C4-2B (cell line): ENCODE results near the gene FGD6.

Experiments
- H3K27ac ChIP-seq: fragments of 450-650 bp; 2 replicates; pipeline ENCODE4 v1.5.1; 2017
- ZFX ChIP-seq: fragments of 450-650 bp; IDR thresholded peaks from 2 replicates; pipeline ENCODE4 v1.6.1; 2017
- TF ChIP-seq, protein P1 (sequence below): fragments of 450-650 bp; conservative IDR thresholded peaks from 2 replicates; pipeline ENCODE4 v1.5.1; 2017; ENCODE audit warnings: mild to moderate bottlenecking

Gene FGD6

DNA sequence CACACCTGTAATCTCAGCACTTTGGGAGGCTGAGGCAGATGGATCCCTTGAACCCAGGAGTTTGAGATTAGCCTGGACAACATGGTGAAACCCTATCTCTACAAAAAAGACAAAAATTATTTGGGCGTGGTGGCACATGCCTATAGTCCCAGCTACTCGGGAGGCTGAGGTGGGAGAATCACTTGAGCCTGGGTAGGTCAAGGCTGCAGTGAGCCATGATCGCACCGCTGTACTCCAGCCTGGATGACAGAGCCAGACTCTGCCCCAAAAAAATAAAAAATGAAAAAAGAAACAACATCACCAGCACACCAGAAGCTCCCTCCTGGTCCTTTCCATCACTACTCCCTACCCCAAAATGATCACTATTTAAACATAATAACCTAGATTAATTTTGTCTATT is 2.9 kb upstream of the FGD6 start:
- TF ChIP-seq, protein P1, sequence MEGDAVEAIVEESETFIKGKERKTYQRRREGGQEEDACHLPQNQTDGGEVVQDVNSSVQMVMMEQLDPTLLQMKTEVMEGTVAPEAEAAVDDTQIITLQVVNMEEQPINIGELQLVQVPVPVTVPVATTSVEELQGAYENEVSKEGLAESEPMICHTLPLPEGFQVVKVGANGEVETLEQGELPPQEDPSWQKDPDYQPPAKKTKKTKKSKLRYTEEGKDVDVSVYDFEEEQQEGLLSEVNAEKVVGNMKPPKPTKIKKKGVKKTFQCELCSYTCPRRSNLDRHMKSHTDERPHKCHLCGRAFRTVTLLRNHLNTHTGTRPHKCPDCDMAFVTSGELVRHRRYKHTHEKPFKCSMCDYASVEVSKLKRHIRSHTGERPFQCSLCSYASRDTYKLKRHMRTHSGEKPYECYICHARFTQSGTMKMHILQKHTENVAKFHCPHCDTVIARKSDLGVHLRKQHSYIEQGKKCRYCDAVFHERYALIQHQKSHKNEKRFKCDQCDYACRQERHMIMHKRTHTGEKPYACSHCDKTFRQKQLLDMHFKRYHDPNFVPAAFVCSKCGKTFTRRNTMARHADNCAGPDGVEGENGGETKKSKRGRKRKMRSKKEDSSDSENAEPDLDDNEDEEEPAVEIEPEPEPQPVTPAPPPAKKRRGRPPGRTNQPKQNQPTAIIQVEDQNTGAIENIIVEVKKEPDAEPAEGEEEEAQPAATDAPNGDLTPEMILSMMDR = no peak
- peak overlapping the region; percentile 24; the same call in 1 of the 2 replicates for H3K27ac ChIP-seq

DNA sequence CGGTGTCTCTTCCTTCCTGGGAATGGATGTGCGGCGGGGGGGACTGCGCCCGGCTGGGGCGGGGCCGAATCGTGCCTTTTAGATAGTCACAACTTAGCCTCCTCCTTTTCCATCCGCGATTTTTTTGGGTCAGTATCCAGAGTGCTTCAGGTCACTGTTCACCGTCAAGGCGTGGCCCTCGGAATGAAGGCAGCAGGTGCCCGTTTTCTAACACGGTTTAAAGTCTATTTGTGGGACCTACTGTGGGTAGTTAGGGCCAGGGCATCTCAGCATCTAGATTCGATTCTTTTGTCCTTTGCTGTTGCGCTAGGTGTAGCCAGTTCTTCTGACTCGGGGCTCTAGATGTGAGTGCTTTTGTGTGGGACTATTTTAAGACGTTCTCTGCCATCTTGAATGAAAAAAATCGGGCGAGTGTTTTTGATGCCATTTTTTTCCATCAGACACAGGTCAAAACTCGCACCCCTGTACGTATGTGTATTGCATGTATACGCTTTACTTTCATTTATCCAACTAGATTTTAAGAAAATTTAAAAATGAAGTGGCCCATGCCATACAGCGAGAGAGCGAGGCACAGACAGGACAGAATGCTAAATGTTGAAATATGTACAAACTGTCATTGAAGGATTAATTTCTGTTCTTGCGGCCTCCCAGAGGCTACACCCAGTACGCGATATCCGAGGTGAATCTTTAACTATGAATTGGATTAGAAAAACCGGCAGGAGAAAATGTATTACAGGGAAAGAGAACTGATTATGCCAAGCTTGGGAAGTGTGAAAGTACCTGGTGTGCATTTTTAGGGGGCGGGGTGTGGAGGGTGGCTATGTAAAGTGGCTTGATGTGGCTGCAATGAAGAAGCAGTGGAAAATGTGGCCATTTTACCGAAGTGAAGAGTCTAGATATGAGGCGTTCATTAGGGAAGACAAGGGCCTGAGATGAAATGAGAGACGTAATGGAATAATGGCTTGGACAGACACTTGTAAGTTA is 1.2 kb upstream of the FGD6 start:
- no peak for TF ChIP-seq ZFX
- TF ChIP-seq, protein P1 = no peak
- H3K27ac ChIP-seq = peak overlapping the region; percentile 87

DNA sequence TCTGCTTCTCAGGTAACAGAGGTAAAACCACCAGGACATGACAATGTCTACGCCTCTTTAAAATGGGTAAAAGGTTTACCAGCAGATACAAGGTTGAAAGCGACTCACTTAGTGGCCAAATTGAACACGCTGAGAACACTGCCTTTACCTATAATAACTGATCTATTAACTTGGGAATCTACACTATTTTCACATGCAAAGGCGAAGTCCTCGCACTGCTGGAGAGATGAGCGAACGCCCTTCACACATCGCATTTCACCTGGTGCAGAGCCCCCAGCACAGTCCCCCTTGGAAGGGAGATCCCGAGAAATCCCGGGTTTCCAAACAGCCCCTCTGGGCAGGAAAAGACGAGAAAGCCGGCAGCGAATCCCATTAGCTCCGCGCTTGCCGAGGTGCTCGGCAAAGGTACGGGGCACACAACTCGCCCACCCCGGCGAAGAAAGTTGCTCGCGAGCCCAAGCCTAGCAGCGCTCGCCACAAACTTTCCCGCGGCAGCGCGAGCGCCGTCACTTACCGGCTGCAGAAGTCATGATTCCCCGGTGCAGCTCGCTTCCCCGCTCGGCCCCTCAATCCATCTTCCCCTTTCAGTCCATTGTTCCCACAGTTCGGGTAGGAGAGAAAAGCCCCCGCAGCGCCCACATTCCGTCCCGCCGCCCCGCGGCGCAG is 423 bp downstream of the FGD6 start:
- peak overlapping the region; percentile 87 for H3K27ac ChIP-seq
- TF ChIP-seq ZFX = no peak
- TF ChIP-seq, protein P1 = no peak

DNA sequence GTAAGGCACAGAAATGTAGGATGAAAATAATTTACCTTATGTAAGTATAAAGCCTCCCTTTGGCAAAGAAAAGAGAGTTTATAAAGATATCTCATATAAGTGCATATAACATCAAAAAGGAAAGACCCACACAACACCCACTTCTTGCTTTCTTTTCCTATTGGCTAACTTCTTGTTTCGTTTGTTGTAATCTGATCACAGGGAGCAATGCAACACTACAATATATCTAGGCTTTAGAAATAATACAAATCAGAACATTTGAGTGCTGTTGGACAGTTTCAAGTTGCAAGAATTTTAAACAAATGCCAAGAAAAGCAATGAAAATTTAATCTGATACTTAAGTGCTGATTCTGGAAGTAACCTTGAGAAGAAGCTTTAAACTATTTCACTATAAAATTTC is 1.3 kb downstream of the FGD6 start:
- TF ChIP-seq, protein P1 = no peak
- no peak for TF ChIP-seq ZFX
- H3K27ac ChIP-seq = no peak overlapping the region

DNA sequence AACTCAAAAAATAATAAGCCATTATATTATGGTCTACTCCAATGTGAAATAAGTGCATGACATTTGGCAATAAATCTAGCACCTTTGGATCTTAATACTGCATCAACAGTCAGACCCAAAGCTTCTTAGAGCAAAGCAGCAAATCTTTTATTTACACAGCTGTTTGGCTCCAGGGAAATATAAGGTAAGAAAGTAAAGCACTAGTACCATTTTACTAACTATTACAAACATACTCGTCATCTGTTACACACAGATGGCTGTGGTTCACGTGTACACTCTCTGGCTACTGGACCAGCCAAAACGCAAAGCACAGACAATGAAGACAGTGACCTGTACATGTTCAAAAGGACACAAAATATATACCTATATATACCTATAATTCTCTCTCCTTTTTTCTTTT is 2.8 kb downstream of the FGD6 start:
- no peak overlapping the region for H3K27ac ChIP-seq
- no peak for TF ChIP-seq ZFX

DNA sequence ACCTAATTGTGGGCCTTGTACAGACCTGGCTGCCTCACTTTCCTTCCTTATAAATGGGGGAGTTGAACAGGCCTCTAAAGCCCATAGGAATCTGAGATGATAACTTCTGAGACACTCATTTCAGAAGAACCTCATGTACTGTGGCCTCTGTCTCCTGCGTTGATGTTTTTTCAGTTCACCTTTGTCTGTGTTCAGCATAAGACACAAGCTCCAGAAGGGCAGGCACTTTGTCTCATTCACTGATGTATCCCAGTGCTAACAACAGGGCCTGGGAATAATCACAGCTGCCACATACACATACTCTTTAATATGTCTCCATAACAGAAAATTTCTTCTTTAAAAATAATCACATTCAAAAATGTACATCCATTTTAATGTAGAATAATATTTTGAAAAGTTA is 3.3 kb downstream of the FGD6 start:
- no peak for TF ChIP-seq ZFX
- TF ChIP-seq, protein P1 = no peak
- no peak overlapping the region for H3K27ac ChIP-seq

DNA sequence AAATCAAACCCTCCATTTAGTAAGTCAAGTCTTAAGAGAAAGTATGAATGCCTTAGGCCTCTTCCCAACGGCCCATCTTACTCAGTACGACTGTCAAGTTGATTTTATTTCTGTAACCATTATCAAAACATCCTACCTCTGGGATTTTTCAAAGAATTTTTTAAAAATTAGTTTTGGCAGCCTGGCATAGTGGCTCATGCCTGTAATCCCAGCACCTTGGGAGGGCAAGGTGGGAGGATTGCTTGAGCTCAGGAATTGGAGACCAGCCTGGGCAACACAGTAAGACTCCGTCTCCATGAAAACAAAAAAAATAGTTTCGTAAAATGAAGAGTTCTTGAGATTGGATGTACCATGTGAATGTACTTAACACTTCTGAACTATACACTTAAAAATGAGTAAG is 4.1 kb downstream of the FGD6 start:
- no peak overlapping the region for H3K27ac ChIP-seq
- TF ChIP-seq, protein P1 = no peak
- no peak for TF ChIP-seq ZFX
